ENCODE measurements around the gene ARIH2.

GRCh38 chr3:49026536-49026935, 107.9 kb downstream of the ARIH2 start:
- TF ChIP-seq POLR2A (IDR thresholded peaks at IDR 0.05; ENCODE audit: low read length) (peak; percentile 31), GATA1 (IDR thresholded peaks at IDR 0.05; ENCODE audit: low read depth, low read length) (no peak)

Data from erythroblast (primary cell).